ENCODE data around the gene SSBP3.

Gene SSBP3

DNA sequence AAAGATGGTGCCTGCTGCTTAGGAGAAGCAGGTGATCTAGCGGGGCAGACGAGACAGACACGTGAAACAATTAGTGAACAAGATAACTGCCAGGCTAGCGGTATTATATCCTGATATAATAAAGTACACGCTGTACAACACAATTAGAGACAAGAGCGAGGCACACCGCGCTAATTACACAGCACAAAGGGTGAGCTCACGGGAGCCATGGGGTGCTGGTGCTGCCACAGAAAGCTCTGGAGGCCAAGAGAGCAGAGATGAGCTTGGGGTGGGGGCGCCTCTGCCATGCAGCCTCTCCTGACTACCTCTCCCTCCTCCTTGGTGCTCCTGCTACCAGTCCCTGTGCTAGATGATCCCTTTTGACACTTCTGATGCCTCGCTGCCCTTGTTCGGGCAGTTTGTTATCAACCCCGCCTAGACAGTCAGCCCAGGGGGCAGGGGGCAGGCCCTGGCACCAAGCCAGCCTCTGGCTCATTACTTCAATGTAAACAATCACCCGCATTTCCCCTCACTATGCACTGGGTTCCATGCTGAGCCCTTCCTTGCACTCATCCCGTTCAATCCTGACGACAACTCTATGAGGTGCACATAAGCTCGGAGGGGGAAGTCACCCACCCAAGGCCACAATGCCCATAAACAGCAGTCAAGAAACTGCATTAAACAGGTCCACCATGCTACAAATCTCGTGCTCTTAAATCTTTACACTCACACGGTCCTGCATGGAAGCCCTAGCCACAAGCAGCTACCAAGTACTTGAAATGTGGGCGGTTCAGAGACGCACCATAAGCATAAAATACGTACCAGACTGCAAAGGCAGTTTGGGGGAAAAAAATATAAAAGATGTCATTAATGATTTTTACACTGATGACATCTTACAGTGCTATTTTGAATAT, 103.0 kb downstream of the SSBP3 start:
- DNase-seq = no peak

DNA sequence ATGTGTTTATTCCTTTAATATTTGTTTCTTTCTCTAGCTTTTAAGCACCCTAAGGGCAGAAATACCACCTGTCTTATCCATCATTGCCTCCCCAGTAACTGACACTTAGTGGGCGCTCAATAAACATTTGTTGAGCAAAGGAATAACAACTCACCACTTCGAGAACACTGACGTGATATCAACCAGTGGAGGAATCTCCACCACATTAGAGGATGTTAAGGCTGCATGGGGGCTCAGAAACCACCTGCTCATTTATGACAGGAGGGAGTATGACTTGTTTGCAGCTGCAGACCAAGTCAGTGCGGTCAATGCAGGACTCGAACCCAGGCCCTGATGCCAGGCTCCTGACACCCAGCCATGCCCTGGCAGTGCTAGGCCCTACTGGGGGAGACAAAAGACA, 103.6 kb downstream of the SSBP3 start:
- no peak for DNase-seq

DNA sequence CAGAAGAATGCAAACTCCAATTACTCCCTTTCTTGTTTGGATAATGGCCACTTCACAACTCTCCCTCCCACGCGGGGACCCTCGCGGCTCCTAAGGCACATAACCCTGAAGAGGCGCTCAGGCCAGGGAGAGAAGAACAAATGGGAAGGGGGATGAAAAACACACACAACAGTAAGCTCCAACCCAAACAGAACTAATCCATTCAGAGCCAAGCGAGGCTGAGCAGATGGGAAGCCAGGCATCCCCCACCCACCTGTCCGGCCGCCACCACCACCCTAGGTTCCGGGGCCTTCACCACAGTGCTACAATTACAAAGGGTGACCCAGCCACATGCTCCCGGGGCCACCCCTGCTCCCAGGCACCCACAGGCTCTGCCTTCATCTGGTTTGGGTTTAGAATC, 104.7 kb downstream of the SSBP3 start:
- DNase-seq = no peak

DNA sequence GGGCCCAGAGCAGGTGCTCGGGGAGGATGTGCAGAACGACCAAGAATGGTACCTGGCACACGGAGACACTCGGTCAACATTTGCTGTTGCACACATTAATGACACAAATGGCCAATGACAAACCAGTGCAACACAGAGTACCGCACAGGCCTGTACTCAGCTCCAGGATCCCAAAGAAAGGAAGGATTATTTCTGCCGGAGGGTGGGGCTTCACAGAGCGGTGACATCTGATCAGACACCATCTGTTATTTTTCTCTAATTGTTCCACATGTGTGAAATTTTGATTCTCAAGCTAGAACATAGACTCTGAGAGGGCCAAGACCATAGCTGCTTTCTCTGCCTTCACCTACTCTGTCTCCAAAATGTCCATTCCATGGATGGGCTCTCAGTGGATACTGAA, 105.8 kb downstream of the SSBP3 start:
- no peak for DNase-seq

DNA sequence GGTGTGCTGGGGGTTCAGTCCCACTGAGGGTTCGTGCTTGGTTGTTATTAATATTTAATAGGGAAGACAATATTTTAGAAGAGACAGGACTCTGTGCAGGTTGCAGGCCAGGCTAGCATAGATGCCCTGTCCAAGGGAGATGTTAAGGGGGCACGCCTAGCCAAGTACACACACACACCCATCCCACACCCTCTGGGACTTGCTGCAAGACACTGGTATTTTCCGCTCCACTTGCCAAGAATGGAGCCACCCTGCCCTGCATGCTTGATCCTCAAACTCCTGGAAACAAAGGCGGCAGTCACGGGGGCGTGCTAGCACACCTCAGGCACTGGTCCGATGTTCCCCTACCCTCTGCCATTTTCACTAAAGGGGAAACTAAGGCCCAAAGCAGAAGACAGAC, 107.2 kb downstream of the SSBP3 start:
- no peak for DNase-seq

DNA sequence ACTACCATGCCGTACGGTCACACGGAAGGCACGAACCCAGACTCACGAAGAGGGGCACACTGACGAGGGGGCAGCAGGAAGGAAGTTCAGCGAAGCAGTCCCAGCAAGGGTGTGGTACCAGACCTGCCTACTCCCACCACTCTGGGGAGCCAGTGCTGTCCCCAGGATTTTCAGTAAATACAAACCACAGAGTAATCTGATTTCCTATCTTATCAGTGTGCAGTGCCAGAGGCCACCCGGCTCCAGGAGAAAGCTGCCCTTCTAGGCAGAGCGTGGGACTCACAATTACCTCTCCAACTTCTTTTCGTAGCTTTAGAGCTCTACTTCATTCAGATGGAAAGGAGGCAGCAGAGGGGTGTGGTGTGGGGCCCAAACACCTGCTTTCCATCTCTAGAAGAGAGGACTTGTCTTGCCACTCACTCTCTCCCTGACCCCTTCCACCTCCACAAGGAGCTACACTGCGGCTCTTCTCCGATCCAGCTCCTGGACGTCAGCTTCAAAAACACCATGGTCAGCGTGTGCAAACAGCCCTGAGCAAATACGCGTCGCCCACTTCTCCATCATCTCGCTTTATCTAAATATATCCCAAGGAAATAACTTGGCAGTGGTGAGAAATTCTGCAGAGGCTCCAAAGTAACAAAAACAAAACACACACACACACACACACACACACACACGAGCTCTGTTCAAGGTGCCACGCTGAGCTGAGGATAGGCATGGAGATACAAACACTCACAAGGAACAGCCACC, 107.7 kb downstream of the SSBP3 start:
- DNase-seq = no peak

DNA sequence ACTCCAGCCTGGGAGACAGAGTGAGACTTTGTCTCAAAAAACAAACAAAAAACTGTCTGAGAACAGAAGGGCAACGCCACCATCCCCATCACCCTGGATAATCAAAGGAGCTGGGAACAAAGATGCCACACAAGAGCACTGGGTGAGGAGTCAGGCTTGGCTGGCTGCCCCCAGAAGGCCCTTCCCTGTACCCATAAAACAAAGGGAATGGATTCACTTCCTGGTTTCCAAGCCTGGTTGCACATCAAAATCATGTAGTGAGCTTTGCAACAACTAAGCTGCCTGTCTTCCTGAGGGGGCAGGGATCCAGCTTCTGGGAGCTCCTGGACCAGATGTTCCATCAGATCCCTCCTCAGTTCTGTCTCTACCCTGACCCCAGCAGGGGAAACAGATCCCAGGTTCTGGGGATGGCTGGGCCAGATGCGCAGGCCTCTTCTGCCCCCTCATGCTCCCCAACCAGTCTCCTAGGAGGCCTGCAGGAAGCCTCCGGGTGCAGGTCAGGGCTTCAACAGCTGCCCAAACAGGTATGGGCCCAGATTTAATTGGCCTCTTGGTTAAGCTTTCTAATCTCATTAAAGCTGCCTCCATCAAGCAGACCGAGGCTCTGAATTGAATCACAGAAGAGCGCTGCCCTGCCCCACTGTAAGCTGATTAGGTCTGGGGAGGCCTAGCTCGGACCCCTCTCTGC, 108.5 kb downstream of the SSBP3 start:
- DNase-seq = no peak

DNA sequence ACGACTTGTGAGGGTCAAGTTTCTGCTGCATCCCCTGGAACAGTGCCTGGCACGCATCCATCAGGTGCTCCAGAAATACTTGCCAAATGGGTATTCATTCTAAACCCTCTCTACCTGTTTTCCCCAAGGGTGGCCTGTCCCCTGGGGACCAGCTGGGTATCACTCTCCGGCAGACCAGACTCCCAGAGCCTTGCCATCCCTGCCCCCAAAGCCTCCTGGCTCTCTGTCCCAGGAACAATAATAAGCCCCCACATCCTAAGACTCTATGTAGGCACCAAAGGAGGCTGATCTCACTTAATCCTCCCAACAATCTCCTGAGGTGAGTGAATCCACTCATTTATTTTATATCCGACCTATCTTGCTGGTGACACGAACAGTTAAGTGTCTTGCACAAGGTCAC, 109.5 kb downstream of the SSBP3 start:
- DNase-seq = no peak

DNA sequence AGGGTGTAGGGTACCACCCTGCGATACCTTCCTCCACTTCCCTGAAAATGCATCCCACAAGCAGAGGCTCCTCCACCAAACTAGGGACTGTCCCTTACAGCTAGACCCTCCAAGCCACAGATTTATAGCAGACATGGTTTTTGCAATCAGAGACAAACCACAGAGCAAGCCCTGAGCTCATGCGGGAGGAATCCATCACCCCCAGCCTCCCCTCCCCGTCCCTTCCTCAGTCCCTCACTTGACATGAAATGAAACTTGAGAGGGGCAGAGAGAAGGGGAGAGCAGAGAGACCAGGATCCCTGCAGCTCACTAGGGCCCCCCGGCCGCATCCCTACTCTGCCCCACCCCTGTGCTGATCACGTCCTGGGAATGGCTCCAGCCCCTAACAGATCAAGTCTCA, 111.3 kb downstream of the SSBP3 start:
- peak; percentile 68 for DNase-seq

DNA sequence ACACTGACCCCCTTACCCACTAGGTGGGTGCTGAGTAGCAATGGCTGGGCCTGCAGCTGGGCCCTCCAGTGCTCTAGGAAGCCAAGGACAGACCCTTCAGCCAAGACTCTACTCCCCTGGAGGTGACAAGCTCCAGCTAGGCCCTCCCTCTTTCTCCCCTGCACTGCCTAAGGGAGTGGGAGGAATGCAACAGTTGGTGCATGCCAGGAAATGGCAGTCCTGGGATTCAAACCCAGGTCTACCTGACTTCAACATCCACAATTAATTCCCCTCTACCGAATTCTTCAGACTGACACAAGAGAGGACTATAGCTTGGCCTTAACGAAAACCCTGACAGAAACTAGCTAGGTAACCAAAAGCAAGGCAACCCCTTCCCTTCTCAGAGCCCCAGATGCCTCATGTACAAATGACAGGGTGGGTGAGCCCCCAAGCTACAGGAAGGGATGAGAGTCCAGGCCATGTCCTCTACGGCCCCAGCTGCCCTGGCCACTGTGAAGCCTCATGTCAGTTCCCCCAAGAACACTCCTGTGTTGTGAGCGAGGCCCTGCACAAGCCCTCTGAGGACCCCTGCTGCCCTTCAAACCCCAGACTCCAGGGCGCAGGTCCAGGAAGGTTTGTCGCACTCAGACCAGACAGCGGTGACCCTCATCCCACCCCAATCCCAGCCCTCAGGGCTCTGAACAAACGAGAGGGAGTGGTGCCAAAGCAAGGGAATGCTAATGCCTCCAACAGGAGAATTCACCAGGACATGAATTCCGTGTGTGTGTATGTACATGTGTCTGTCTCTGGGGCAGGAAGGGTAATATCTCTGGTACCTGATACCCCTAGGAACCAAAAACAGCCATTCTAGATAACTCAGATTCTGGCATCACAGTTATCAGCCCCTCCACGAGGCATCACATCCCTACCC, 113.9 kb downstream of the SSBP3 start:
- DNase-seq = no peak

DNA sequence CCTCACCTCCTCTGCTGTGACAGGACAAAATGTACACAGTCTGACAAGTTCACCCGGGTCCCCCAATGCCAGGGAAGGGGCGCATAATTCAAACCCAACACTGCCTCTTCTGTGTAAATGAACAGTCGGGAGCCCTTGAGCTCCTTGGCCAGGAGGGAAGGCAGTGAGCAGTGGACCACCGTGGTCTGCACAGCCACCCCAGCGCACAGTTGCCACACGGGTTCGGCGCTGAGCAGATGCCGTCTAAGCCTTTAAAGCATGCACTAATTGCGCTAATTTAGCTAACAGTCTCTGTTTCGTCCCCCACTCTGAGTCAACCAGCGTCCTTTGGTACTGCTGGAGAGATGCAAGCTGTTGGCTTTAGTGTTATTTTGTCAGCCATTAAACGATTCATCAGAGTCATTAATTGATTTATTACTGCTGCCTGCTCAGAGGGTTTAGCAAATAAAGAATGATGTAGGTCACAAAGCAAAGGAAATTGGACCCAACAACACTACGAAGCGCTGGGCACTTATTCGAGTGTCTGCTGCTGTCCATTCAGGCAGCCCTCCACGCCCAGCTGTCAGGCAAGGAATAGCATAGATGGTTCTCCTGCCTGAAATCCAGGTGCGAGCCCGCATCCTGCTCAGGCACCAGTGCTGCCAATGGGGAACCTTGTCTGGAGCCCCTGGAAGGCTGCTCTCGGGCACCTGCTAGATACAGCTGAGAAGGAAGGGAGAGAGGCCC, 114.8 kb downstream of the SSBP3 start:
- no peak for DNase-seq

DNA sequence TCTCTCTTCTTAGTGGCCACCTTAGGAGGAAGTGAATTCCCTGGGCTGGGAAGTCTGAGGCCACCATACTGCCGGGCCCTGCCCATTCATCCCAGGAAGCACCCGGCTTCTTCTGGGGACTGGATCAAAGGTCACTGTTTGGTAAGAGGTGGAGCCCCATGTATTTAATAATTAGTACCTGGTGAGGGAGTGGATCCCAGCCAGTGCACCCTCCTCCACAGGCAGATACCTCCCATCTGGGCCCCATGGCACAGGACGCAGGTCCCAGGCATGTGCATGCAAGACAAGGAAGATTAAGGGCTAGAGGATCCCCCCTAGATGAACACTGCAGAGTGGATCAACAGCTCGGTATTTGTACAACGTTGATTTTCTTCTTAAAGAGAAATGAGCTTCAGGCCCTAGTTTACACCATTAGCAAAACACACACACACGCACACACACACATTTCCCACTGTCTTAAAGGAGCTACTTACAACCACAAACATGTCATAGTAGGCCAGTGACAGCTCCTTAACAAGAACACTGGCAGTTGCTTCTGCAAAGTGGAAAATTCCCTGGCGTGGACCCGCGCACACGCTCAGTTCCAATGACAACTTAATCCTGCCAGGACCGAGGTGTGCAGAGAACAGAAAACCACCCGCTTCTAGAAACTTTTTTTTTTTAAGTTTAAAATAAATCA, 115.5 kb downstream of the SSBP3 start:
- peak; percentile 45 for DNase-seq

DNA sequence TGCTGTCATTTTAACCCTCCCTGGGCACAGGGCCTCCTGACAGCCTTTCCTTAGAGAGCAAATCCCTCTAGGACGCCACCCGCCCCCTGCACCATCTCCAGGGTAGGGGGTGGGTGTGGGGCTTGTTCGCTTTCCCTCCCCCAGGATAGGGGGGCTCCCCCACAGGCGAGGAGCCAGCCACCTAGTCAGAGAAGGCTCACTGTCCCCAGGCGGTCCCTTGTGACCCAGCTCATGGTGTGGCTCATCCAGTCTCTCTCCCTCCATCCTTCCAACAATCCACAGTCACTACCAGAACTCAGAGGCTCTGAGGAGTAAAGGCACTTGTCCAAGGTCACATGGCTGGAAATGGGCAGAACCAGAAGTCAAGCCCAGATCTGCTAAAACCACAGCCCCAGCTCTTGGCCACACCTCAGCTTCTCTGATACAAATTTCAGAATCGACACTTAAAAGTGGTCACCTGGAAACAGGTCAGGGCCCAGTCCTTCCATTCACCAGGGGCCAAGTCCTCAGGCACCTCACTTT, 116.4 kb downstream of the SSBP3 start:
- no peak for DNase-seq

DNA sequence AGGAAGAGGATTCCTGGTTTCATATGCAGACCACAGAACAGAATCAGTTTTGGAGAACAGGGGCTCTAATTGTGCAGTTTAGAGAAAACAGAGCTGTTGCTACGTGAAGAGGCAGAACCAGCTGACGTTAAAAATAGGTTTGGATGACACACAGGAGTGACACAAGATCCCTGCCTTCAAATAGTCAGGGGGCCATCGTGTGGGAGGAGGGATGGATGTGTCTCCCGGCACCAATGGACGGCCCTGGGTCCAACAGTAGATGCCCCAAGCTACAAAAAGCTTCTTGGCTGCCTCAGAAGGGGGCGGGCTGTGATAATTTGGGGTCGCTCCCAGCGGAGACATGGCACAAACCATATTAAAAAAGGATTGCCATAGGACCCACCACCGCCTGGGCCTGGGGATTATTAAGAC, 118.4 kb downstream of the SSBP3 start:
- peak; percentile 60 for DNase-seq

DNA sequence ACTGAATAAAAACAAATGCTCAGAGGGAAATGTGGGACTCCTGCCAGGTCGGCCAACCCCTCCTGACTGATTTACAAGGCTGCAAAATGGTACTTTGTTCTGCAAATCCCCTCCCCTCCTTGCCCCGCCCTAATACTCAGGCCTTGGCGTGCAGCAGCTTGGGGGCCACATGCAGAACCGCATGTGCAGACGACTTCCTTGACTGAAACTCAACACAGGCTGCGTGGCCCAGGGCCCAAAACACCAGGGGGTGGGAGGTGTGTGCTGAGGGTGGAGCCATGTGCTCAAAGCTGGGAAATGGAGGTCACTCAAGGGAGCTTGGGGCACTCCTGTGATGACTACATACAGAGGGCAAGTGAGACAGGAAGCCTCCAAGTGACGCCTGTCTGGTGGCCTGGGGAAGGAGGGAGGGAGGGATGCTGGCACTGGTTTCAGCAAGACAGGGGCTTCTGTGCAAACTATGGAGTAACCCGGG, 119.0 kb downstream of the SSBP3 start:
- DNase-seq = peak; percentile 88

DNA sequence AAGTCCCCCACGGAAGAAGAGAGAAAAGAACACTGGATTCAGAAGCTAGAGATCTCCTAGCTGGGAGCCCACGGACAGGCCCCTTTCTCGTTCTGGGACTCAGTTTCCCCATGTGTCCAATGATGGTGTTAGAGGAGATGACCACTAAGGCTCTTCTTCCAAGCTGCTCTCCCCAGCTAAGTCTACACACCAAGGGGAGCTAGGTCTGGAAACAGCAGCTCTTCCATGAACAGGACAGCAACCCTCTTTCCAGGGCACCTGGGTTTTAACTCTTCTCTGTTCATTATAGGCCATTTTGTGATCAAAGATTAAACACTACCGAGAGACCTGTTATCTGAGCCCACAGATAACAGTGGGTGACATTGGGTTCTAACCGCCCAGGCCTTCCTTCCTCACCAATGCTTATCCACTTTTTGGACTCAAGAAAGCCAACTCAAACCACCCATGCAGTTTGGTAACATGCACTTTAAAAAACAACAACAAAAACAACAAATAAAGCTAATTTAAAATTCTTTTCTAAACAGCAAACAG, 120.3 kb downstream of the SSBP3 start:
- DNase-seq = no peak

DNA sequence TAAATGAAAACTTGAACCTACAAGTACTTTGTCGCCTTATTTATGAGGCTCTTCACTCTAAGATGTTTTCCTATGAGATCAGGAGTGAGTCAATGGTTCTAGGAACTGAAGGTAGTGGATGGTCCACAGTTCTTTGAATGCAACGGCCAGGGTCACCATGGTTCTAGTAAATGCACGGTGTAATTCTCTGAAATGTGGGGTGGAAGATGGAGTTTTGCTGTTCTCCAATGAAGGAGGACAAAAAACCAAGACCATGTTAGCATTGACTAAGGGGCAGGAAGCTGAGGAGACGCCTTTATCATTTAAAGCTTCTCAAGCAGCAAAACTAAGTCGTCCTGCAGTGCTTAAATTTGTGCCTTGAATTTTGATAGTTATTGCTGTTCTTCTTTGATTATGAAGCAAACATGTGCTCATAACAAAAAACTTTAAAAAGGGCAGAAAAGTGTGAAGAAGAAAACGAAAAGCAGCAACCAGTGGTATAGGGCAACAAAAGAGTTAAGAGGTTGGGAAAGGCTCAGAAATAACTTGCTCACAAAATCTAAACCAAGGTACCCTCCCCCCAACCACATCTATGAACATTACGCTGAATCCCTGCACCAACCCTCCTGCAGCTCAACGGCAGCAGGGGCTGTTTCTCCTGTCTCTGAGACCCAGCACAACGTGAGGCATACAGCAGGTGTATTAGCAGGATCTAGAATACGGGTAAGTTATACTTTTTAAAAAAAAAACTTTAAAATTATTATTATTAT, 121.2 kb downstream of the SSBP3 start:
- DNase-seq = no peak

DNA sequence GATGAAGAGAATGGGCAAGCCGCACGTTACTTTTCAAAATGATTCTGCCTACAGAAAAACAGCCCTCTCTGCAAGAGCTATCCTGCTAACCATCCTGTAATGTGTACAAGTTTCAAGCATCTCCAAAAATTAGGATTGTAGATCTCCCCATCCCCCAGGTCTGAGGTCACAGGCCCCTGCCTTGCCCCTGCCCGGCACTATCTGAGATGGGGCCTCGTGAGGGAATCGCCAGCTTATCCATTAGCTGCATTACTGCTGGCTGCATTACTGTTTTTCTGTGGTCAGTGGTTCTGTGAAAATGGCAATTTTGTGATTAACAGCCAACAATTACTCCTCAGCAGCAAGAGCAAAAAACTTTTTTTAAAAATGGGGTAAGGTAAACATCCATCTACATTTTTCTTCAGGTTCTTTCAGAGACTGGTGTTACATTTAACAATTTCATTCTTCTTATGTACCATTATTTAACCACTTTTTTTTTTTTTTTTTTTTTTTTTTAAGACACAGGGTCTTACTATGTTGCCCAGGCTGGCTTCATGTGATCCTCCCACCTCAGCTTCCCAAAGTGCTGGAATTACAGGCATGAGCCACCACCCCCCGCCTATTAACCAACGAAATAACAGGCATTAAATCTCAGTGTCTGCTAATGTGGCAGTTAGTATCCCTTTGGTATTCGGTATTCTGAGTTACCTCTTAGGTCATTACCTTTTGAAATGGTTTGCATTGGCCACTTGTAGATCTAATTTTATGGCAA, 122.4 kb downstream of the SSBP3 start:
- DNase-seq = no peak

All from fibroblast of skin of back (primary cell).